ENCODE measurements around the gene MYBBP1A. TPM values are rescaled to one million over a fixed set of nuclear protein-coding genes. Genes with fewer than 3 reads are reported as not detected.

Gene MYBBP1A
- total RNA-seq, 4 donors from 2014 or later: 25.4 to 148 (median 81.5) TPM

GRCh38 chr17:4518901-4519300 lies 36.3 kb downstream of the MYBBP1A start:
- Histone ChIP-seq H3K27ac (peak overlapping the region; percentile 16 to 51 (median 24)), H3K9me3 (no peaks in the 10 kb centered on the region), H3K4me3 (no peak overlapping the region), H3K36me3 (no peaks in the 10 kb centered on the region), H3K27me3 (no peaks in the 10 kb centered on the region), H3K4me1 (peaks cover 0 to 11% (median 7%) of the 10 kb centered on the region in 4 donors)
- intact Hi-C loops (cut with DNase I; ENCODE audit: low total_unique reads): no loop called here
- WGBS, 2 donors (ENCODE audit: low coverage in 1 of 2): 77% methylated on average over 10 of the region's 10 CpGs; no CpG with 5 or more reads in 1 of the 2 donors
- TF ChIP-seq EP300 (IDR thresholded peaks at IDR 0.05; ENCODE audit: low read depth): no peak
- TF ChIP-seq POLR2AphosphoS5 (IDR thresholded peaks at IDR 0.05): no peak
- TF ChIP-seq CTCF (IDR thresholded peaks at IDR 0.05): no peak
- no peak for TF ChIP-seq POLR2A (IDR thresholded peaks at IDR 0.05)
- no peak for DNase-seq
- in situ Hi-C loops (cut with MboI; ENCODE audit: low pct_ligation_motif_present in 1 of 4, low pct_unique_long_range_greater_than_20kb in 1 of 4, low sequenced_read_pairs in 3 of 4): no loop called here

GRCh38 chr17:4516735-4517134 lies 38.4 kb downstream of the MYBBP1A start:
- Histone ChIP-seq H3K27ac (peak overlapping the region in 1 of 4 donors; percentile 11), H3K36me3 (no peaks in the 10 kb centered on the region), H3K4me1 (peaks cover 0 to 11% (median 6%) of the 10 kb centered on the region in 4 donors), H3K27me3 (no peaks in the 10 kb centered on the region), H3K9me3 (no peaks in the 10 kb centered on the region), H3K4me3 (no peak overlapping the region)
- DNase-seq: no peak
- TF ChIP-seq POLR2AphosphoS5 (IDR thresholded peaks at IDR 0.05) (no peak), EP300 (IDR thresholded peaks at IDR 0.05; ENCODE audit: low read depth) (no peak), CTCF (IDR thresholded peaks at IDR 0.05) (no peak), POLR2A (IDR thresholded peaks at IDR 0.05) (no peak)
- in situ Hi-C loops (cut with MboI; ENCODE audit: low pct_ligation_motif_present in 1 of 4, low pct_unique_long_range_greater_than_20kb in 1 of 4, low sequenced_read_pairs in 3 of 4) (no loop called here), intact Hi-C loops (cut with DNase I; ENCODE audit: low total_unique reads) (no loop called here)
- 61 to 76% methylated on average over 11 of the region's 11 CpGs for WGBS, 2 donors (ENCODE audit: low coverage in 1 of 2)

- no peak for DNase-seq
- intact Hi-C loops (cut with DNase I; ENCODE audit: low total_unique reads): no loop called here
- Histone ChIP-seq H3K27me3 (no peaks in the 10 kb centered on the region), H3K9me3 (no peaks in the 10 kb centered on the region), H3K4me1 (peaks cover 0 to 6% (median 2%) of the 10 kb centered on the region in 4 donors), H3K27ac (no peak overlapping the region), H3K36me3 (no peaks in the 10 kb centered on the region), H3K4me3 (no peak overlapping the region)
- in situ Hi-C loops (cut with MboI; ENCODE audit: low pct_ligation_motif_present in 1 of 4, low pct_unique_long_range_greater_than_20kb in 1 of 4, low sequenced_read_pairs in 3 of 4): no loop called here
- WGBS, 2 donors (ENCODE audit: low coverage in 1 of 2): 69% methylated on average over 5 of the region's 5 CpGs; no CpG with 5 or more reads in 1 of the 2 donors
- TF ChIP-seq EP300 (IDR thresholded peaks at IDR 0.05; ENCODE audit: low read depth) (no peak), CTCF (IDR thresholded peaks at IDR 0.05) (no peak)
These were observed 39.7 kb downstream of the MYBBP1A start for GRCh38 chr17:4515501-4515900.

GRCh38 chr17:4514779-4515178 lies 40.4 kb downstream of the MYBBP1A start:
- no peaks in the 10 kb centered on the region for H3K4me1 ChIP-seq
- H3K4me3 ChIP-seq: no peak overlapping the region
- H3K27me3 ChIP-seq: no peaks in the 10 kb centered on the region
- intact Hi-C loops (cut with DNase I; ENCODE audit: low total_unique reads) (no loop called here), in situ Hi-C loops (cut with MboI; ENCODE audit: low pct_ligation_motif_present in 1 of 4, low pct_unique_long_range_greater_than_20kb in 1 of 4, low sequenced_read_pairs in 3 of 4) (no loop called here)
- 84% methylated on average over 11 of the region's 11 CpGs; no CpG with 5 or more reads in 1 of the 2 donors for WGBS, 2 donors (ENCODE audit: low coverage in 1 of 2)
- no peaks in the 10 kb centered on the region for H3K36me3 ChIP-seq
- DNase-seq: no peak
- no peak overlapping the region for H3K27ac ChIP-seq
- TF ChIP-seq POLR2A (IDR thresholded peaks at IDR 0.05) (no peak), CTCF (IDR thresholded peaks at IDR 0.05) (no peak), EP300 (IDR thresholded peaks at IDR 0.05; ENCODE audit: low read depth) (no peak), POLR2AphosphoS5 (IDR thresholded peaks at IDR 0.05) (no peak)
- H3K9me3 ChIP-seq: no peaks in the 10 kb centered on the region
